Aorta (tissue), 5 donors: ENCODE results near the gene ZNF438. TPM values are rescaled to one million over a fixed set of nuclear protein-coding genes. Genes with fewer than 3 reads are reported as not detected.

Experiments
- ATAC-seq: fragments of 200-7000 bp; cut with Tn5 transposase; one replicate; pipeline ENCODE4 v1.9.1; 2022; ENCODE audit warnings: moderate library complexity; ENCODE audit not compliant: low FRiP score
- DNase-seq, 2 donors: peaks; one replicate each; pipeline ENCODE4 v3.0.0-alpha.2; 2020
- H3K27ac ChIP-seq, 2 donors: one replicate each; pipeline ENCODE4 v1.5.1; 2013; ENCODE audit warnings: low read length in 2 of 2, mild to moderate bottlenecking in 2 of 2, moderate library complexity in 2 of 2, control low read depth in 1 of 2, inconsistent platforms in 1 of 2, low read depth in 1 of 2
- H3K27me3 ChIP-seq, 2 donors: one replicate each; pipeline ENCODE4 v1.6.1; 2013; ENCODE audit warnings: control low read depth in 1 of 2, low read length in 1 of 2, mild to moderate bottlenecking in 1 of 2, moderate library complexity in 1 of 2; ENCODE audit not compliant: insufficient read depth in 2 of 2, control insufficient read depth in 1 of 2
- H3K36me3 ChIP-seq, 2 donors: one replicate each; pipeline ENCODE4 v1.6.1; 2013; ENCODE audit warnings: control low read depth in 1 of 2, low read length in 1 of 2, mild to moderate bottlenecking in 1 of 2; ENCODE audit not compliant: insufficient read depth in 2 of 2, control insufficient read depth in 1 of 2
- H3K4me1 ChIP-seq, 2 donors: one replicate each; pipeline ENCODE4 v1.6.1; 2013; ENCODE audit warnings: low read length in 2 of 2, control low read depth in 1 of 2, mild to moderate bottlenecking in 1 of 2, moderate library complexity in 1 of 2; ENCODE audit not compliant: insufficient read depth in 2 of 2, control insufficient read depth in 1 of 2
- H3K4me3 ChIP-seq, 2 donors: one replicate each; pipeline ENCODE4 v1.5.1; 2013; ENCODE audit warnings: low read length in 2 of 2, control low read depth in 1 of 2, mild to moderate bottlenecking in 1 of 2
- H3K9me3 ChIP-seq: one replicate; pipeline ENCODE4 v1.6.1; 2013; ENCODE audit warnings: mild to moderate bottlenecking, low read length; ENCODE audit not compliant: control insufficient read depth
- WGBS, 2 donors: extraction: QIAGEN DNeasy Blood & Tissue Kit; methylation state at CpG; one replicate each; pipeline ENCODE4 v1.1.7; 2013; 5-methylcytosine and 5-hydroxymethylcytosine counted together
- intact Hi-C, 2 donors: fragments of 100-400 bp; cut with DNase I; formaldehyde crosslinking; loops; one replicate each; pipeline versions ENCODE4 v1.14.2 to v1.15.0; 2022
- polyA plus RNA-seq, 2 donors: library from polyadenylated mRNA; stranded (reverse); fragments of 200-250 nt; gene quantifications; one replicate each; pipeline ENCODE4 v1.2.3, GENCODE V29; 2013
- total RNA-seq, 2 donors: library from RNA; stranded (reverse); fragmentation: NEBNext Ultra II Directional; extraction: Animal tissue kit (Norgen Biotek cat#: 25700); gene quantifications; one replicate each; pipeline ENCODE4 v1.2.1, GENCODE V29; 2021
- donor health status: healthy with polysubstance abuse.
- donor health status: Bipolar disorder and iron deficiency.
- donor health status: DM: no; HTN: no; CAD: no.
- donor health status: DM: no; HTN: no; CAD: no.
- donor health status: DM: yes; HTN: yes; CAD: no.

The ZNF438 gene
- total and polyA plus RNA-seq, 4 donors, result 10.6 to 16.5 (median 12.5) TPM

GRCh38 chr10:30862486-30862885 is 169.2 kb downstream of the ZNF438 start:
- no peaks in the 10 kb centered on the region for H3K27me3 ChIP-seq
- WGBS, 2 donors, result 88 to 91% methylated on average over 2 of the region's 2 CpGs
- no peak overlapping the region for H3K27ac ChIP-seq
- H3K36me3 ChIP-seq, result no peaks in the 10 kb centered on the region
- intact Hi-C loops, result no loop called here
- DNase-seq (no peak), ATAC-seq (no peak)
- H3K4me1 ChIP-seq, result peaks cover 1 to 6% of the 10 kb centered on the region in 2 donors
- H3K9me3 ChIP-seq, result no peaks in the 10 kb centered on the region
- H3K4me3 ChIP-seq, result no peak overlapping the region

GRCh38 chr10:30861976-30862375 is 169.7 kb downstream of the ZNF438 start:
- H3K27ac ChIP-seq, result no peak overlapping the region
- no peaks in the 10 kb centered on the region for H3K9me3 ChIP-seq
- WGBS, 2 donors, result 94 to 97% methylated on average over 3 of the region's 3 CpGs
- intact Hi-C loops, result no loop called here
- H3K4me3 ChIP-seq, result no peak overlapping the region
- no peak for DNase-seq
- ATAC-seq, result no peak
- H3K4me1 ChIP-seq, result peaks cover 1 to 6% of the 10 kb centered on the region in 2 donors
- no peaks in the 10 kb centered on the region for H3K36me3 ChIP-seq
- no peaks in the 10 kb centered on the region for H3K27me3 ChIP-seq

GRCh38 chr10:30861221-30861620 is 170.4 kb downstream of the ZNF438 start:
- ATAC-seq (no peak), DNase-seq (no peak)
- H3K27me3 ChIP-seq, result no peaks in the 10 kb centered on the region
- H3K36me3 ChIP-seq, result no peaks in the 10 kb centered on the region
- H3K4me3 ChIP-seq, result no peak overlapping the region
- H3K9me3 ChIP-seq, result no peaks in the 10 kb centered on the region
- no peak overlapping the region for H3K27ac ChIP-seq
- intact Hi-C loops, result no loop called here
- peaks cover 1 to 6% of the 10 kb centered on the region in 2 donors for H3K4me1 ChIP-seq
- WGBS, 2 donors, result 86 to 97% methylated on average over 1 of the region's 1 CpG

GRCh38 chr10:30858499-30858898 is 173.2 kb downstream of the ZNF438 start:
- DNase-seq (no peak), ATAC-seq (peak; percentile 5)
- 66% methylated on average over 2 of the region's 2 CpGs for WGBS, 2 donors
- Histone ChIP-seq H3K36me3 (no peaks in the 10 kb centered on the region), H3K4me1 (peaks cover 1 to 10% of the 10 kb centered on the region in 2 donors), H3K27me3 (no peaks in the 10 kb centered on the region), H3K4me3 (no peak overlapping the region), H3K9me3 (no peaks in the 10 kb centered on the region), H3K27ac (no peak overlapping the region)
- intact Hi-C loops, result no loop called here

GRCh38 chr10:30857803-30858202 is 173.9 kb downstream of the ZNF438 start:
- WGBS, 2 donors, result 10 to 12% methylated on average over 3 of the region's 3 CpGs
- no peaks in the 10 kb centered on the region for H3K36me3 ChIP-seq
- H3K27me3 ChIP-seq, result no peaks in the 10 kb centered on the region
- no peak overlapping the region for H3K4me3 ChIP-seq
- ATAC-seq, result peak; percentile 90
- DNase-seq, result peak in 1 of 2 donors; percentile 73
- H3K27ac ChIP-seq, result peak overlapping the region; percentile 30 to 59
- intact Hi-C loops, result no loop called here
- H3K9me3 ChIP-seq, result no peaks in the 10 kb centered on the region
- H3K4me1 ChIP-seq, result peaks cover 1 to 10% of the 10 kb centered on the region in 2 donors

- Histone ChIP-seq H3K9me3 (no peaks in the 10 kb centered on the region), H3K36me3 (no peaks in the 10 kb centered on the region), H3K4me1 (peaks cover 1 to 10% of the 10 kb centered on the region in 2 donors), H3K27me3 (no peaks in the 10 kb centered on the region), H3K27ac (no peak overlapping the region), H3K4me3 (no peak overlapping the region)
- WGBS, 2 donors, result 96 to 97% methylated on average over 5 of the region's 5 CpGs
- ATAC-seq, result no peak
- intact Hi-C loops, result no loop called here
- DNase-seq, result no peak
Observed at GRCh38 chr10:30855131-30855530, 176.5 kb downstream of the ZNF438 start.

GRCh38 chr10:30854656-30855055 is 177.0 kb downstream of the ZNF438 start:
- Histone ChIP-seq H3K4me1 (peaks cover 0 to 10% of the 10 kb centered on the region in 2 donors), H3K9me3 (no peaks in the 10 kb centered on the region), H3K36me3 (no peaks in the 10 kb centered on the region), H3K27ac (no peak overlapping the region), H3K4me3 (no peak overlapping the region), H3K27me3 (no peaks in the 10 kb centered on the region)
- intact Hi-C loops, result no loop called here
- no peak for ATAC-seq
- 71 to 75% methylated on average over 4 of the region's 4 CpGs for WGBS, 2 donors
- no peak for DNase-seq

GRCh38 chr10:30853066-30853465 is 178.6 kb downstream of the ZNF438 start:
- DNase-seq, result no peak
- intact Hi-C loops, result no loop called here
- Histone ChIP-seq H3K4me3 (no peak overlapping the region), H3K4me1 (peaks cover 0 to 7% of the 10 kb centered on the region in 2 donors), H3K27me3 (no peaks in the 10 kb centered on the region), H3K9me3 (no peaks in the 10 kb centered on the region), H3K27ac (no peak overlapping the region), H3K36me3 (peaks cover 0 to 2% of the 10 kb centered on the region in 2 donors)
- no peak for ATAC-seq
- WGBS, 2 donors, result 99 to 100% methylated on average over 1 of the region's 1 CpG

GRCh38 chr10:30850776-30851175 is 180.9 kb downstream of the ZNF438 start:
- DNase-seq, result no peak
- H3K27ac ChIP-seq, result no peak overlapping the region
- 70 to 74% methylated on average over 2 of the region's 2 CpGs for WGBS, 2 donors
- no peaks in the 10 kb centered on the region for H3K9me3 ChIP-seq
- intact Hi-C loops, result no loop called here
- peaks cover 0 to 1% of the 10 kb centered on the region in 2 donors for H3K4me1 ChIP-seq
- H3K36me3 ChIP-seq, result peaks cover 0 to 2% of the 10 kb centered on the region in 2 donors
- ATAC-seq, result no peak
- H3K27me3 ChIP-seq, result no peaks in the 10 kb centered on the region
- no peak overlapping the region for H3K4me3 ChIP-seq
